Parathyroid adenoma (tissue), 2 donors: ENCODE data around the gene OARD1.

Experiments used
- H2AFZ ChIP-seq: fragments of 300-600 bp; sonication (generic); one replicate; pipeline ENCODE4 v1.7.0; 2017; ENCODE audit warnings: antibody characterized with exemption, mild to moderate bottlenecking
- H3K27ac ChIP-seq: fragments of 300-600 bp; sonication (generic); one replicate; pipeline ENCODE4 v1.7.0; 2017
- H3K27me3 ChIP-seq: fragments of 300-600 bp; sonication (generic); one replicate; pipeline ENCODE4 v1.7.0; 2017; ENCODE audit warnings: low read length; ENCODE audit not compliant: control insufficient read depth, insufficient read depth
- H3K36me3 ChIP-seq: fragments of 300-600 bp; sonication (generic); one replicate; pipeline ENCODE4 v1.7.0; 2017; ENCODE audit warnings: low read length; ENCODE audit not compliant: control insufficient read depth, insufficient read depth
- H3K4me1 ChIP-seq: fragments of 300-600 bp; sonication (generic); one replicate; pipeline ENCODE4 v1.7.0; 2017; ENCODE audit warnings: control low read depth
- H3K4me2 ChIP-seq: fragments of 300-600 bp; sonication (generic); one replicate; pipeline ENCODE4 v1.7.0; 2017; ENCODE audit warnings: low read length
- H3K4me3 ChIP-seq: fragments of 300-600 bp; sonication (generic); one replicate; pipeline ENCODE4 v1.7.0; 2017; ENCODE audit warnings: low read depth, low read length
- H3K79me2 ChIP-seq: fragments of 300-600 bp; sonication (generic); one replicate; pipeline ENCODE4 v1.7.0; 2017; ENCODE audit warnings: control low read depth
- H3K9ac ChIP-seq: fragments of 300-600 bp; sonication (generic); one replicate; pipeline ENCODE4 v1.7.0; 2017; ENCODE audit warnings: mild to moderate bottlenecking
- H3K9me3 ChIP-seq: fragments of 300-600 bp; sonication (generic); one replicate; pipeline ENCODE4 v1.7.0; 2017; ENCODE audit warnings: low read length; ENCODE audit not compliant: control insufficient read depth
- CTCF ChIP-seq: fragments of 300-600 bp; sonication (generic); IDR thresholded peaks from one replicate; pipeline ENCODE4 v1.7.0; 2017; ENCODE audit warnings: antibody characterized with exemption, mild to moderate bottlenecking
- donor health status: primary hyperparathyroidism.

Gene OARD1

GRCh38 chr6:41046084-41046483 lies 26.1 kb downstream of the OARD1 start:
- H3K27ac ChIP-seq: no peak overlapping the region
- no peaks in the 10 kb centered on the region for H3K27me3 ChIP-seq

GRCh38 chr6:41045664-41046063 lies 26.5 kb downstream of the OARD1 start:
- Histone ChIP-seq H3K79me2 (no peaks in the 10 kb centered on the region), H3K9ac (no peak overlapping the region), H3K4me3 (no peak overlapping the region), H3K9me3 (no peaks in the 10 kb centered on the region), H3K36me3 (no peaks in the 10 kb centered on the region), H3K4me1 (no peaks in the 10 kb centered on the region), H2AFZ (no peak overlapping the region), H3K4me2 (no peak overlapping the region), H3K27ac (no peak overlapping the region), H3K27me3 (no peaks in the 10 kb centered on the region)
- no peak for TF ChIP-seq CTCF

More at GRCh38 chr6:41046084-41046483, 26.1 kb downstream of the OARD1 start:
- Histone ChIP-seq H3K9me3 (no peaks in the 10 kb centered on the region), H3K4me1 (no peaks in the 10 kb centered on the region), H3K79me2 (no peaks in the 10 kb centered on the region), H2AFZ (no peak overlapping the region), H3K4me2 (no peak overlapping the region), H3K36me3 (no peaks in the 10 kb centered on the region), H3K4me3 (no peak overlapping the region), H3K9ac (no peak overlapping the region)
- no peak for TF ChIP-seq CTCF

- H3K4me2 ChIP-seq: no peak overlapping the region
- H2AFZ ChIP-seq: no peak overlapping the region
- H3K4me1 ChIP-seq: no peaks in the 10 kb centered on the region
- H3K4me3 ChIP-seq: no peak overlapping the region
- no peak overlapping the region for H3K9ac ChIP-seq
- H3K9me3 ChIP-seq: no peaks in the 10 kb centered on the region
- H3K27me3 ChIP-seq: no peaks in the 10 kb centered on the region
- H3K79me2 ChIP-seq: no peaks in the 10 kb centered on the region
- no peak overlapping the region for H3K27ac ChIP-seq
- no peaks in the 10 kb centered on the region for H3K36me3 ChIP-seq
- TF ChIP-seq CTCF: no peak
Measured at GRCh38 chr6:41043151-41043550, 29.0 kb downstream of the OARD1 start.

GRCh38 chr6:41042226-41043055 lies 29.7 kb downstream of the OARD1 start, which contains the start of gene TSPO2:
Gene TSPO2 (plus strand): TSS chr6:41042467. CDS start chr6:41042986, 519 bp downstream.
- Histone ChIP-seq H3K4me3 (no peak within 1 kb of the TSS), H3K27ac (no peak within 1 kb of the TSS), H3K36me3 (no peaks in the 10 kb centered on the region), H3K79me2 (no peaks in the 10 kb centered on the region), H3K27me3 (no peaks in the 10 kb centered on the region), H3K9me3 (no peaks in the 10 kb centered on the region), H3K9ac (no peak within 1 kb of the TSS), H3K4me1 (no peaks in the 10 kb centered on the region), H3K4me2 (no peak within 1 kb of the TSS), H2AFZ (no peak within 1 kb of the TSS)
- no peak for TF ChIP-seq CTCF
